Activated naive CD8-positive, alpha-beta T cell treated with anti-CD3 and anti-CD28 coated beads, Interleukin-2, amount 50 U/mL, for 16 hours (primary cell): ENCODE data around the gene STMN3.
A peak's percentile ranks its signal among the peaks of the same experiment; 100 is the strongest.
"Not testable (repeated sequence)": the region's sequence is repeated elsewhere in the genome, so short reads cannot be mapped to it uniquely, and the experiment has no call there.

Source experiments
- DNase-seq: peaks from one replicate; pipeline ENCODE4 v3.0.0-alpha.2; 2020; ENCODE audit warnings: low read depth, low spot score

STMN3 gene

GRCh38 chr20:63639093-63639975 is 13.9 kb downstream of the STMN3 start:
- no peak for DNase-seq

- no peak for DNase-seq
Measured at GRCh38 chr20:63636752-63637628, 16.2 kb downstream of the STMN3 start.

- no peak for DNase-seq
Measured at GRCh38 chr20:63635431-63636141, 17.6 kb downstream of the STMN3 start.

GRCh38 chr20:63633732-63634131 is 19.5 kb downstream of the STMN3 start:
- no peak for DNase-seq

GRCh38 chr20:63631426-63631825 is 21.8 kb downstream of the STMN3 start:
- DNase-seq = not testable (repeated sequence)

- not testable (repeated sequence) for DNase-seq
Measured at GRCh38 chr20:63630956-63631355, 22.3 kb downstream of the STMN3 start.

- peak; percentile 40 for DNase-seq
Measured at GRCh38 chr20:63628246-63628975, 24.8 kb downstream of the STMN3 start.

- no peak for DNase-seq
Measured at GRCh38 chr20:63627751-63628245, 25.4 kb downstream of the STMN3 start.

- DNase-seq = peak; percentile 79
Measured at GRCh38 chr20:63627129-63627750, 26.0 kb downstream of the STMN3 start.

GRCh38 chr20:63626424-63627128 is 26.6 kb downstream of the STMN3 start, which contains the start of gene GMEB2:
Gene GMEB2 (minus strand): TSS chr20:63627101. CDS start chr20:63619397, 7,704 bp downstream.
- no peak for DNase-seq

GRCh38 chr20:63625771-63626423 is 27.3 kb downstream of the STMN3 start:
- no peak for DNase-seq

GRCh38 chr20:63624486-63624885 is 28.7 kb downstream of the STMN3 start:
- no peak for DNase-seq

GRCh38 chr20:63622732-63623131 is 30.5 kb downstream of the STMN3 start:
- DNase-seq = no peak

GRCh38 chr20:63622096-63622495 is 31.1 kb downstream of the STMN3 start:
- no peak for DNase-seq

GRCh38 chr20:63620991-63621390 is 32.2 kb downstream of the STMN3 start:
- no peak for DNase-seq

- no peak for DNase-seq
Measured at GRCh38 chr20:63619505-63619904, 33.7 kb downstream of the STMN3 start.

- DNase-seq = no peak
Measured at GRCh38 chr20:63619086-63619485, 34.1 kb downstream of the STMN3 start.

- DNase-seq = no peak
Measured at GRCh38 chr20:63618291-63618980, 34.8 kb downstream of the STMN3 start.

GRCh38 chr20:63617876-63618265 is 35.4 kb downstream of the STMN3 start:
- no peak for DNase-seq
